ENCODE results near the gene MYH8.

The MYH8 gene

DNA sequence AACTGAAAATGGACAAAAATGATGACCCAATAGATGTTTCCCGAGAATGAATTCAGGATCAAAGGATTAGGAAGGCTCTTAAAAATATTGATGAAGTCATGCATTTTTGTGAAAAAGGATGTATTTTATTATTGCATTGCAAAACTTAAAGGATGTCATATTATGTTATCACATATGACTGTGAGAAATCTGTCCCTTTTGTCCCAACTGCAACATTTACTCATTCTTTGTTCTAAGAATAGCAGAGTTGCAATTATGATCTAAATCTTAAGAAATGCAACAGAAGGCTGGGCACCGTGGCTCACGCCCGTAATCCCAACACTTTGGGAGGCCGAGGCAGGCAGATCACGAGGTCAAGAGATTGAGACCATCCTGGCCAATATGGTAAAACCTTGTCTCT lies 35.9 kb downstream of the MYH8 start:
- Histone ChIP-seq H3K27ac (no peak overlapping the region), H3K4me3 (no peak overlapping the region)

DNA sequence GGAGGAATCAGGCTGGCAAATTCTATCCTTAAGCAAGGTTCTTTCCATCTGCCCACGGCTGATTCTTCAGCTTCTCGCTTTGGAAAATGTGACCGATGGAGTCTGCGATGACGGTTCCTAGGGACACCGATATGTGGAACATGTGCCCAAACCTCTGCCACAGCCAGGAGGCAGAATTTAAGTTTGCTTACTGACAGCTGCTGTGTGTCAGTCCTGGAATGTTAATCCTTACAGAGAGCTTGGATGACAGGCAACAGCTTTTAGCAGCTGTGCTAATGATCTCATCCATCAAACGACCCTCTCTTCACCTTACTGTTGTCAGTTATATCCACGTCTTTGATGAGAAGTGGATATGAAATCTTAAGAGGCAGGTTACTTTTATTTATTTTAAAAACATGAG lies 37.6 kb downstream of the MYH8 start:
- Histone ChIP-seq H3K4me3 (no peak overlapping the region), H3K27ac (no peak overlapping the region)

DNA sequence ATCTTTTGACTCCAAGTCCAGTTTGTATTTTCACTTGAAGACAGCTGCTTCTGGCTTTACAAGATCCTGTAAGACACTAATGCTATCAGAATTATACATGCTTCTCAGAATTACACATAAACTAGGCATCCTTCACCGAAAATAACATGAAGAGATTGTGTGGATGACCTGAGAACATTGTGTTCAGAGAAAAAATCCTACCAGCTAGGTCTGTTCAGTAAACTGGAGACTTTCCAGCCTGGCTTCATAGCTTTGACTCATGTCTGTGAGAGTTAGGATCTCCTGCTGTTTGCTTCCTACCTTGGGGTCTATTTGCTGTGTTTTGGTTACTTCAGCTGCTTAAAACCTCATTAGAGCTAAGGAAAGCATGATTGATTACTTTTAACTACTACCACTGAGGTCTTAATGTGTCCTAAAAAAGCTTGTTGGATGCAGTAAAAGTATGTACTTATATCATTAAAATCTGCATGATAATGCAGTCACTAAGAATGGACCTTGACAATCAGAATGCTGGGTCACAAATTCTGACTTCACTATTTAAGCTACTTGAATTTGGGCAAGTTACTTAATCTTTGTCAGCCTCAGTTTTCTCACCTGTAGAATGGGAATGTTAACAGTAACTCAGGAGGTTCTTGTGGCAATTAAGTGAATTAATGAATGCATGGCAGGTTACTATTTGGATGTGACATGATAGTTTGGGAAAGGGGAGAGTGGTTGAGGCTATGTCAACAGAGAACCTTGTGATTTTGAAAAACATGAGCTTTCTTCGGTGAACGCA lies 40.9 kb downstream of the MYH8 start:
- no peak overlapping the region for H3K27ac ChIP-seq
- H3K4me3 ChIP-seq, result no peak overlapping the region

DNA sequence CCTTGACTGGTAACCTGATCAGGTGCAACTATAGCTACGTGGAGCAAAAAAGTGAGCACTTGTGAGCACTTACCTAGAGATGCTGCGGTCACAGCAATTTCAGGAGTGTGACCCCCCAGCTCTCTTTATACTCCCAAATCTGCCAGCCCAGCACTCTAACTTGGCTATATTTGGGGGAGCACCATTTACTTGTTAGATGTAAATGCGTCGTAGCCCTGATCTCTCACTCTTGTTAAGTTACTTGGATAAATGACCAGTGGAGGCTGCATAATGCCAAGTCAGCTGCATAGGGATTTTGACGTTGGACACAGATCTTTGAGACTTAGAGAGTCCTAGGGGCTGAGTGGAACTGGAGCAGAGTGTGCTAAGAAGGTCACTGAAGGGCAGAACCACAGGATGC lies 48.8 kb downstream of the MYH8 start, which contains the start of gene MYH13:
Gene MYH13 (minus strand): TSS at position 101 of the 400 bp plus-strand sequence. CDS start 8,476 bp downstream, outside the sequence.
- Histone ChIP-seq H3K4me3 (no peak within 1 kb of the TSS), H3K27ac (no peak within 1 kb of the TSS)

DNA sequence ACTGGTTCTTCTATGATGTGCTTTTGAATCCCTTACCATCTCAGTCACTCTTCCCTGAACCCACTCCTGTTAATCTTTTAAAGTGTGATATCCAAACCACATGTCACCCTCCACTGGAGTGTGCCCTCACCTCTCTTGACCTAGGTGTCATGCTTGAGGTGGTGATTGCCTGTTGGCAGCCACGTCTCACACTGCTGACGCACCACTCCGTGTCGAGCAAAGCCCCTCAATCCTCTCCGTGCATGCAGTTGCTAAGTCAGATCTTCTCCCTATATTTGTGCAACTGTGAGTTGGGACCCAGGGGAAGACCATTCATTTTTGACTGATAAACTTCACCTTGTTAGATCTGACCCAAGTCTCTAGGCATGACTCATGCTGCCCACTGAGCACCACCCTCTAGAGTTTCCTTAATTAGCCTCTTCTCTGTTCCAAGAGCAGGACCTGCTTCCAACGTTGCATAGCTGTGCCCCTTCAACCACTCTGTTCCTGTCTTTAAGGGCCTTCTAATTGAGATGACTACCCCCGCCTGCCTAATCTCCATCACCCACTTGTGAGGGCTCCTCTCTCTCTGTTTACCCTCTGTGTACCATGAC lies 51.6 kb downstream of the MYH8 start:
- Histone ChIP-seq H3K27ac (no peak overlapping the region), H3K4me3 (no peak overlapping the region)

DNA sequence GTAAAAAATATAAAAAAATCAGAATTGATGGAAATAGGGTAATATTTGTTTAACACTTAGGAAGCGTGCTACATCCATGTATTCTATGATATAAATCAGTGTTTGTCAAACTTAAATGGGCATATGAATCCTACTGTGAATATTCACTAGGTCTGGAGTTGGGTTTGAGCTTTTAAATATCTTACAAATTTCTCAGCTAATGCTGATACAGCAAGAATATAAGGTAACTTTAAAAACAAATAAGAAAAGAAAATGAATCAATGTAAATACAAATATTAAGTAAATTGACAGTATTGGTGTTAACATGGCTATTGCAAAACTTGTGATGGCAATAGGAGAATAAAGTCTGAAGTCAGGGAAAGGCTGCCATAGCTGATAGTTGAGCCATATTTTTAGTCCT lies 52.5 kb downstream of the MYH8 start:
- H3K4me3 ChIP-seq, result no peak overlapping the region

DNA sequence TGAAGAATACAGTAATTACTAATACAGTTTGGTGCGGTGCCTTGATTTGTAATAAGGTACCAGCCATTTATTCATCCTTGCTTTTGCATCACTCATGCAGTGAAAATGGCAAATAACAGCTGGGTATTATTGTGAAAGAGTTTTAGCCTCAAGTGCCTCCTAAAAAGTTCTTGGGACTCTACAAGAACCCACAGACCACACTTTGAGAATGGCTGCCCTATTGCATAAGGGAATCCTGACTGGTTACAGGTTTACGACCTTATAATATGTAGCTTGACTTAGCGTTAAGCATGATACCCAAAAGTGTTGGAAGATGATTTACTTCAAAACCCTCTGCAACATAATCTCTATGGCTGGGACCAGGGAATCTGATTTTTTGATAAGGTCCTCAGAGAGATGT lies 53.2 kb downstream of the MYH8 start:
- no peak overlapping the region for H3K27ac ChIP-seq
- H3K4me3 ChIP-seq, result no peak overlapping the region

More for the DNA sequence above, 52.5 kb downstream of the MYH8 start:
- H3K27ac ChIP-seq, result no peak overlapping the region

DNA sequence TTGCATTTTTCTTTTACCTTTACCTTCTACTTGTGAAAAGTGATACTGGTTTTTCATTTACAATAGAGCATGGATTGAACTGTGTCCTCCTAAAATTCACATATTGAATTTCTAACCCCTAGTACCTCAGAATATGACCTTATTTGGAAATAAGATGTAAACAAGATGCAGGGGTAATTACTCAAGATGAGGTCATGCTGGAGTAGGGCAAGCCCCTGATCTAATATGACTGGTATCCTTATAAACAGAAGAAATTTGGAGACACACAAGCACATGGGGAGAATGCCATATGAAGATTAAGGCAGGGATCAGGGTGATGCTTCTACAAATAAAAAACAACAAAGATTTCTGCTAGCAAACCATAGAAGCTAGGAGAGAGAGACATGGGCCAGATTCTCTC lies 61.2 kb downstream of the MYH8 start:
- Histone ChIP-seq H3K27ac (no peak overlapping the region), H3K4me3 (no peak overlapping the region)

DNA sequence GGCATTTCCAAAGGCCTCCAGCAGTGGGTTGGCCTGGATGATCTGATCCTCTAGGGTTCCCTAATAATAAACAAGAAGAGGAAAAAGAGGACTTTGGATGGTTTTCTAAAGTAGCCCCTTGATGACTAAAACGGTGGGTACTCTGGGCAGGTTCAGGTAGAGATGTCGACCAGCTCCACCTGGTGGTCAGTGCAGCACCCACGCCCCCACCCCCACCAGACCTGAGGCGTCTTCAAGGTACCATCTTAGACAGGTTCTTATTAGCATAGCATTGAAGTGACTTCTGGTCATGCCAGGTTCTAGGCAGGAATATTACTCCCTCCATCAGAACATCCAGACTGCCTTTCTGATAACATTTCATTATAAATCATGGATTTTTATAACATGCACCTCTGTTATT lies 64.0 kb downstream of the MYH8 start:
- Histone ChIP-seq H3K4me3 (no peak overlapping the region), H3K27ac (no peak overlapping the region)

DNA sequence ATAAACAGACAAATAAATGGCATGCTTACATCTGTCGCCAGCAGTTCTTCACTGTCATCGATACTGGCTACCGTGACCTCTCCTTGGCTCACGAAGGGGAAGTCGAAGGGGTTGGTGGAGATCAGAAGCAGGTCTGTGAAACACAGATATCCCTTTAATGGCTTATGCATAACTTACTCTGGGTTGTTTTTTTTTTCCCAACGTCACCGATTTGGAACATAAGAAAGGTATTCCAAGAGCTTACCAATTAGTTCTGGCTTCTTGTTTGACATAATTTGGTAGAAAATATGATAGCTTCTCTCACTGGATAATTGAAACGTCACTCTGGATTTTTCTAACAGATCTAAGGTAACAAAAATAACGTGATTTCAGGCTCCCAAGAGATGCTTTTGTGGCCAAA lies 67.1 kb downstream of the MYH8 start:
- Histone ChIP-seq H3K27ac (no peak overlapping the region), H3K4me3 (no peak overlapping the region)

DNA sequence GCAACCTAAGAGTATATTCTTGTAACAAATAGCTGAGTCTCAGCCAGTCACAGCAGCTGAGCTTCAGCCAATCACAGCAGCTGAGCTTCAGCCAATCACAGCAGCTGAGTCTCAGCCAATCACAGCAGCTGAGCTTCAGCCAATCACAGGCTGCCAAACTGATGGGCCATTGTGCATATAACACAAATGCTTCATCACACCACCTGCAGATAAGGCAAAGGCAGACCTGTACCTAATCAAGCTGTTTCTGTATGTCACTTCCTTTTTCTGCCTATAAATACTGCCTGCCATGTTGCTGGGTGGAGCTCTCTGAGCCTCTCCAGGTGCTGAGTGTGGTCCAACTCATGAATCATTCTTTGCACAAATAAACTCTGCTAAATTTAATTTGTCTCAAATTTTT lies 68.9 kb downstream of the MYH8 start:
- no peak overlapping the region for H3K27ac ChIP-seq
- no peak overlapping the region for H3K4me3 ChIP-seq

DNA sequence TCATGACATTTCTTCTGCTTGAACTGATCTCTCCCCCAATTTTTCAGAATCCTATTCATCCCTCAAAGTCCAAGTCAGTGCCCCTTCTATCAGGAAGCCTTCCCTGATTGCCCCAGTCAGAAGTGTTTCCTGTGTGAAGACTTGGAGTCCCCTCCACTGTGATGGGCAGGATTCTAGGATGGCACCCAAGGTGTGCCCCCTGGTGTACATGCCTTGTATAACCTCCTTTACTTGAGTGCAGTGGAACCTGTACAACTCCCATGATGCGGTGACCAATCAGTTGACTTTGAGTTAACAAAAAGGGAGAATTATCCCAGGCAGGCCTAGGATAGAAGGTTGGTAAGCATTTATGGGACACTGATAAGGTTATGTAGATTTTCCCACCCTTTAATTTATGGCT lies 72.3 kb downstream of the MYH8 start:
- H3K4me3 ChIP-seq, result no peak overlapping the region
- no peak overlapping the region for H3K27ac ChIP-seq

DNA sequence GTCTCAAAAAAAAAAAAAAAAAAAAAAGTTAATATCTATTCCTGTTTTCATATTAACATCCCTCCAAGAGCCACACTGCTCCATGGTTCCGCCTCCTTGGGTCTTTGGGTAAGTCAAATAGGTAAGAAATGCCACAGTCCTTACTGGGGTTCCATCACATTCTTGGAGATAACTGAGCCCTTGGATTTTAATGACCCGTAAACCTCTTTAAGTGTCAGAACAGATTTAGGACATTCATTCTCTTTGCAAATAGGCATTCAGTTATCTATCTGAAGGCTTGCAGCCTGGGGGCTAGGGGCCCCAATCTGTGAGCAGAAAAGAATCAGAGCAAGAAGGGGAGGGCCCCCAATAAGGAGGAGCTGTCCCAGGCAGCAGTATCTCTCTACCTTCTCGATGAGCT lies 76.9 kb downstream of the MYH8 start:
- no peak overlapping the region for H3K27ac ChIP-seq
- H3K4me3 ChIP-seq, result no peak overlapping the region
